NCI-H128 (cell line): ENCODE results near the gene STARD7.
A peak's percentile ranks its signal among the peaks of the same experiment; 100 is the strongest.

ENCODE experiments used
- DNase-seq: peaks from one replicate; lab custom pipeline; 2025; ENCODE audit not compliant: unreplicated experiment; lab: John Stamatoyannopoulos, UW

STARD7 gene

GRCh38 chr2:96198921-96199320, 9.7 kb downstream of the STARD7 start:
- no peak for DNase-seq

DNA sequence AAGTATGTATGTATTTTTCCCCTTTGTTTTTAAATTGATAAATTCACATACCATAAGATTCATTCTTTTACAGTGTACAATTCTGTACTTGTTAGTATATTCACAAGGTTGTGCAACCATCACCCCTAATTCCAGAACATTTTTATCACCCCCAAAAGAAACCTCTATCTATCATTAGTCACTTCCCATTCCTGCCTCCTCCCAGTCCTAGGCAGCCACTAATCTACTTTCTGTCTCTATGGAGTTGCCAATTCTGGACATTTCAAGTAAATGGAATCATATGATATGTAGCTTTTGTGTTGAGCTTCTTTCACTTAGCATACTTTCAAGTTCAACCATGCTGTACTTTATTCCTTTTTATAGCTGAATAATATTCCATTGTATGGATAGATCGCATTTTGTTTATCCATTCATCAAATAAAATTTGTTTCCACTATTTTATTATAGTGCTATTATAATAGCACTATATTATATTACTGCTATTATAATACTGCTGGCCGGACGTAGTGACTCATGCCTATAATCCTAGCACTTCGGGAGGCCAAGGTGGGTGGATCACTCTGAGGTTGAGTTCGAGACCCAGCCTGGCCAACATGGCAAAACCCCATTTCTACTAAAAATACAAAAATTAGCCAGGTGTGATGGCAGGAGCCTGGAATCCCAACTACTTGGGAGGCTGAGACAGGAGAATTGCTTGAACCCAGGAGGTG, 10.9 kb downstream of the STARD7 start:
- no peak for DNase-seq

GRCh38 chr2:96195410-96196066, 13.1 kb downstream of the STARD7 start:
- DNase-seq = no peak

DNA sequence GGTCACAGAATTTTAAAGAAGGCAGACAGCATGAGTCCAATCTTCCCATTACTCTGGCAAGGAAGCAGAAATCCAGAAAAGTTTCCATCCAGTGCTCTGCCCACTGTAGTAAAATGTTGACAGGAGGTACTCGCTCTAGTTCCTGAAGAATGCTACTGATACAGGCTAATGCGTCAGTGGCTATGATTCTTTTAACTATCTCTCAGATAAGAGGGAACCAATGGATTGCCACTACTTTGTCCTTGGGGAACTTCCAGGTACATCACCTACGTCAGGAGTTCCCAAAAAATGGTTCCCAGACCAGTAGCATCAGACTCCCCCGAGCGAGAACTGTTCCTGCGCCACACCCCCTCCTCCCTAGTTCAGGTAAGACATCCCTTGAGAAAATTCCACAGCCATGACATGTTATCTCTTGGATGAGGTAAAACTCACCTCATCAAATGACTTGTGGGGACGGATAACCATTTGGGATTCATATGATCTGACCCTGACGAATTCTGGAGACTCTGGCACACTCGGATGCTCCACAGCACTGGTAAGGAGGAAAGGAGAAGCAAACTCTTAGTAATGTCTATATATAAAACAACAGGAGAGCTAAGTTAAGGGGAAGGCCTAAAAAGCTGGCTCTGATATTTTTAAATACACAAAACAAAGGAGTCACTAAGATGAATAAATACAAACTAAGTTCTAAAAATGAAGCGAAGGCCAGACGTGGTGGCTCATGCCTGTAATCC, 16.5 kb downstream of the STARD7 start:
- no peak for DNase-seq

- no peak for DNase-seq
These were observed 19.7 kb downstream of the STARD7 start for GRCh38 chr2:96188821-96189526.

GRCh38 chr2:96186562-96186961, 22.1 kb downstream of the STARD7 start:
- no peak for DNase-seq

DNA sequence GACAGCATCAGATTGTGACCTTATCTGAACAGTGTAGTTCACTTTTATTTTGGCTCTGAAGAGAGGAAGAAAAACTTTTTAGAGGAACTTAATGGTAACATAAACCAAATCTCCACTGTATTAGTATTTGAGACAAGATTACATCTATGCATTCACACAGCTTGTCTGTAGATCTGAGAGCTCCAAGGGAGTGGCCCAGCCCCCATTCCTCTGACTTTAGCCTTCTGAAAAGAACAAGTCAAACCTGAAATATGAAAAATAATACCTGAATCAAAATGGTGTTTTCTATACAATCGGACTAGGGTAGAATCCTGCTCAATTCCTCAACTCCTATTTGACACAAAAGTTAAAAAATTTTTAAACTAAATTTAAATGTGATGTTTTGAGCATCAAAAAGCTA, 23.1 kb downstream of the STARD7 start:
- DNase-seq = no peak

- no peak for DNase-seq
These were observed 23.6 kb downstream of the STARD7 start for GRCh38 chr2:96184989-96185388.

- no peak for DNase-seq
These were observed 24.4 kb downstream of the STARD7 start for GRCh38 chr2:96184188-96184587.

- no peak for DNase-seq
These were observed 27.1 kb downstream of the STARD7 start for GRCh38 chr2:96181529-96181928.

DNA sequence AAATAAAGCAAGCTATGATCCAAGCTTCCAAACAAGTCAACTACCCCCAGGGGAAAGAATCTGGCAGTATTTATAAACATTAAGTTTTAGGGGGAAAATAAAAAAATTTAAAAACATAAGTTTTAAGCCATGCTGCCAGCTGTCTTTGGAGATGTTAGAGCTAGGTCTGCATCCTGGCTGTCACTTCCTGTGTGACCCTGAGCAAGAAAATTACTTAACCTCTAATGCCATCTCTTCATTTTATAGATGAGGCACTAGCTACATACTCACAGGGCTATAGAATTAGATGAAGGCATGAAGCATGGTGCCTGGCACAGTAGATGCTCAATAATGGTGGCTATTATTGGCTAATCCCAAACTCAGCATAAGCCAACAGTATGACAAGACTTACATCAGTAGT, 28.1 kb downstream of the STARD7 start:
- no peak for DNase-seq

GRCh38 chr2:96180002-96180401, 28.6 kb downstream of the STARD7 start:
- no peak for DNase-seq

- DNase-seq = no peak
These were observed 32.0 kb downstream of the STARD7 start for GRCh38 chr2:96176661-96177060.

- no peak for DNase-seq
These were observed 32.7 kb downstream of the STARD7 start for GRCh38 chr2:96175951-96176350.

DNA sequence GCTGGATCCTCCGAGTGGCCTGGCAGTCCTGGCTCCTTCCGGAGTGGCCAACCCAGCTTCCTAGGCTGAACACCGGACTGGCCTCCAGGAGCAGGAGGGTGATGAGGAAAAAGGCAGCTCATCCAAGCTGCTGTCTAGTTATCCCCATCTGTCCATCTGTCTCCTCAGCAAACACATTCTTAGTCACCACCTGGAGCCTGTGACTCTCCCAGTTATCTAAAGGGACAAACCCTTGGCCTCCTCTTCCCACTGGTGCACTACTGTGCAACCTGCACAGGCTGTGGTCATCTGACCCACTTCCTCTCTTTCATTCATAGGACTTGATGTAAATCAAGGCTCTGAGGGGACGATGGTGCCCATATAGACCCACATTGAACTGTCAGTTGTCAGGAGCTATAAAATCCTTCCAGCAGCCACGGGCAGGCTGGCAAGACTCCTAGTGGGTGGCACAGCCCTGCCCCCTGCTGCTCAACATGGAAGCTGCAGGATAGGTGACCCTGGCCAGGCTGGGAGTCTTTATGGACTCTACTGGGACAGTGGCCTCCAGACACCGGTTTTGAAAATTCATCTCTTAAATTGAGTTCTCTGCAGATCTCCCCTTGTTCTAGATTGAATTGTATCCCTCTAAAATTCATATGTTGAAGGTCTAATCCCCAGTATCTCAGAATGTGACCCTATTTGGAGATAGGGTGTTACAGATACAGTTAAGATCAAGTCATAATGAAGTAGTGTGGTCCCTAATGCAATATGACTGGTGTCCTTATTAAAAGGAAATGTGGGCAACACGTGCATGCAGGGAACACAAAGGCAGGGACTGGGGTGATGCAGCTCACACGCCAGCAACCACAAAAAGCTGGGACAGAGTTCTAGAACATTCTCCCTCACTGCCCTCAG, 34.1 kb downstream of the STARD7 start:
- peak; percentile 18 for DNase-seq

- no peak for DNase-seq
These were observed 36.8 kb downstream of the STARD7 start for GRCh38 chr2:96171831-96172230.

- no peak for DNase-seq
These were observed 38.0 kb downstream of the STARD7 start for GRCh38 chr2:96170626-96171025.

DNA sequence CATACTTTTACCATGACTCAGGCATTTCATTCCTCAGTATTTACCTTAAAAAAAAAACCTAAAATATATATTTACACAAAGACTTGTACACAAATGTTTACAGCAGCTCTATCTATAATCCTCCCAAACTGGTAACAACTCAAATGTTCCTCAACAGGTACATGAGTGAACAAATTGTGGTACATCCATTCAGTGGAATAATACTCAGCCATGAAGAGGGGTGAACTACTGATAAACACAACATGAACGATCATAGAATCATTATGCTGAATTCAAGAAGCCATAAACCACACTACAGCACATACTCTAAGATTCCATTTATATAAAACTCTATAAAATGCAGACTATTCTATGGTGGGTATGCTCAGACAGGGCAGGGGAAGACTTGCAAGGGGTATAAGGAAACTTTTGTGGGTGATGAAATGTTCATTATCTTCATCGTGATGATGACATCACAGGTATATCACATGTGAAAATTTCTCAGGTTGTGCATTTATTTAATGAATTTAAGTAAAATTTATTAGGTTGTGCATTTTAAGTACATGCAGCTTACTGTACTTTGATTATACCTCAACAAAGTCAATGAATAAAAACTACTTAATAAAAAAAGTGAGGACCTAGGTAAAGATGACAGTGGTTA, 38.6 kb downstream of the STARD7 start:
- DNase-seq = no peak

DNA sequence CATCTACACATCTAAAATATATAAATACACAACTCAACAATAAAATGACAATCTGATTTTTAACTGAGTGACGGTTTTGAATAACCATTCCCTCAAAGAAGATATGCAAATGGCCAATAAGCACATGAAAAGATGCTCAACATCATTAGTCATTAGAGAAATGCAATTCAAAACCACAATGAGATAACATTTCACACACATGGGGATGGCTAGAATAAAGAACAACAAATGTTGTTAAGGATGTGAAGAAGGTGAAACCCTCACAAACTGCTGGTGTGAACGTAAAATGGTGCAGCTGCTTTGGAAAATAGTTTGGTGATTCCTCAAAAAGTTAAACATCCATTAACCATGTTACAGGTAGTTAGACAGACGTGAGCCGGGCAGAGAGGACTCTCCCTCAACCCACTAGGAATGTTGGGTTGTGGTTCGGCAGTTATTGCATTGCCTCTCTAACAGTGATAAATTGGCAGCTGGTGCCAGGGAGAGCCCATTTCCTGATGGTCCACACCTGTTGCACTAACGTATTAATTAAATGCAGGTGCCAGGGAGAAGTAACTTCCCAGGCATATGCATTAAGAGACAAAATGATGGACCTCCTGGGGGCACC, 41.1 kb downstream of the STARD7 start:
- no peak for DNase-seq
